ENCODE measurements around the gene PNMA1. TPM values are rescaled to one million over a fixed set of nuclear protein-coding genes. Genes with fewer than 3 reads are reported as not detected.

PNMA1 gene
- total and polyA plus RNA-seq, 2 donors (not counting 1 experiment from before 2014, with no cell fraction given), result 9.5 to 31.6 TPM

DNA sequence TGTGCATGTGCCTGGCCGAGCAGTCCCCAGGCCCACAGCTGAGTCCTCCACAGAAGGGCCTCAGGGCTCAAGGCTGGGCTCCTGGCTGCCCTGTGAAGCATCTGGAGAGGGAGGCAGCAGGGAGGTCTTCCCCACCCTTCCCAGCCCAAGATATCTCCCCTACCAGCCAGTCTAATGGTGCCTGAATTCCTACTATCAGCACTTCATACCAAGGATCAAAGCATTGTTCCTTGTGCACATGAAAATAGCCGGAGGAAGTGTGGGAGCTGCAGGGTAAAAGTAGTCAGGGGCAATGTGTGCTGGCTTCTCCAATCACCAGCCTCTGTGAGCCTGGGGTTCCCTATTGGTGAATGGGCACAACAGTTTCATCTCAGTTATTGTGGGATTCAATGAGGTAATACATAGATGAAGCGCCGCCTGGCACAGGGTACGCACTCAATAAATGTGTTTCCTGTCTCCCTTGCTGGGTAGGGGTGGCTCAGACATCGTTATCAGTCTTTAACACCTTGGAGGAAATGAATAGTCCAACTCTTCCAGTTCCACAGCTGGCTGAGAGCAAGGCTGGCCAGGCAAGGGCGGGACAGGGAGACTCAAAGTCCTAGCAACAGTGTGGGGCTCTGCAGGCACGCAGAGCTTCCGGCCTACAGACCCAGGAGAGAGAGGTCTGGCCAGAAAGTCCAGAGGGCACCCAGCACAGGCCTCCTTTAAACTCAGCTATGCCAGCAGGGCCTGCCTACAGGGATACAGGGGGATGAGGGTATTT is 39.1 kb upstream of the PNMA1 start:
- peaks cover 95% of the 10 kb centered on the region for H4K20me1 ChIP-seq (ENCODE audit: control insufficient read depth, insufficient read depth, low read length, poor library complexity, severe bottlenecking)
- POLR2A ChIA-PET, result interaction anchor here (0.8 to 12.5 kb wide), 4 partner anchors 9 to 33 kb away, joined by 8 to 183 read pairs (median 24); no protein-coding TSS in a partner anchor
- DNase-seq, result peak; percentile 46
- H3K79me2 ChIP-seq (ENCODE audit: control insufficient read depth, insufficient read depth, low read length), result peaks cover 100% of the 10 kb centered on the region
- peak overlapping the region; percentile 61 for H3K9ac ChIP-seq (ENCODE audit: low read length)
- ATAC-seq (ENCODE audit: low read depth), result no peak
- H3K9me3 ChIP-seq (ENCODE audit: control extremely low read depth in 1 of 3, control insufficient read depth in 2 of 3, insufficient read depth in 1 of 3, low read length in 2 of 3), result no peaks in the 10 kb centered on the region
- H2AFZ ChIP-seq (ENCODE audit: insufficient read depth, low read depth, low read length, poor library complexity, severe bottlenecking), result no peak overlapping the region
- intact Hi-C loops (cut with micrococcal nuclease), result loop anchor here (5.0 kb wide), 2 partner anchors 41 to 134 kb away; partner anchors contain the start of genes PNMA1 and ZNF410
- 0% methylated on average over 4 of the region's 9 CpGs for WGBS (ENCODE audit: insufficient coverage)
- Mint-ChIP-seq H3K27ac (peak overlapping the region; percentile 94), H3K27me3 (no peaks in the 10 kb centered on the region), H3K4me3 (peak overlapping the region; percentile 88), H3K4me1 (peaks cover 95% of the 10 kb centered on the region), H3K9me3 (ENCODE audit: insufficient read depth) (no peaks in the 10 kb centered on the region)
- CTCF ChIA-PET, result interaction anchor here (1.1 to 17.2 kb wide), 7 partner anchors 10 to 72 kb away, joined by 3 to 220 read pairs (median 107); no protein-coding TSS in a partner anchor
- no peak for TF ChIP-seq CTCF (IDR thresholded peaks at IDR 0.05)
- no peak for TF ChIP-seq EZH2 (IDR thresholded peaks at IDR 0.05; ENCODE audit: borderline replicate concordance, insufficient read depth, low read depth, low read length, poor library complexity, severe bottlenecking)
- peaks cover 95 to 99% of the 10 kb centered on the region in 2 donors for H3K4me1 ChIP-seq (ENCODE audit: control insufficient read depth in 2 of 2, insufficient read depth in 2 of 2, low read length in 2 of 2)
- H3K27ac ChIP-seq (ENCODE audit: low read length in 2 of 2), result peak overlapping the region; percentile 86 to 90
- peak overlapping the region in 4 of 5 experiments; percentile 36 to 56 (median 46) for H3K4me3 ChIP-seq (ENCODE audit: control extremely low read depth in 1 of 5, extremely low read depth in 1 of 5, insufficient read depth in 1 of 5, low read depth in 2 of 5, low read length in 4 of 5)
- peak overlapping the region; percentile 93 for H3K4me2 ChIP-seq (replicated peaks; ENCODE audit: low read depth, low read length, poor library complexity, severe bottlenecking)
- H3K27me3 ChIP-seq (replicated peaks in 1 of 4; ENCODE audit: control extremely low read depth in 1 of 4, control insufficient read depth in 3 of 4, insufficient read depth in 4 of 4, low read length in 3 of 4), result no peaks in the 10 kb centered on the region
- peaks cover 0 to 11% of the 10 kb centered on the region in 2 experiments for H3K36me3 ChIP-seq (replicated peaks in 1 of 2; ENCODE audit: control extremely low read depth in 1 of 2, control insufficient read depth in 1 of 2, extremely low read depth in 1 of 2, insufficient read depth in 2 of 2, low read length in 1 of 2)
